Adrenal gland (tissue), 12 donors: Measurements from ENCODE around the gene NXN. TPM values are rescaled to one million over a fixed set of nuclear protein-coding genes. Genes with fewer than 3 reads are reported as not detected.
A peak's percentile ranks its signal among the peaks of the same experiment; 100 is the strongest.

ENCODE experiments used
- DNase-seq, 7 donors: peaks; one replicate each; pipeline ENCODE4 v3.0.0-alpha.2; 2019 to 2020
- H3K27ac ChIP-seq, 5 donors: fragments of 200-600 bp; sonication (generic) in 4 of 5; 1 replicate in 3 of 5; 2 replicates in 2 of 5; pipeline versions ENCODE4 v1.5.1 to v1.8.0; 2016 to 2020; ENCODE audit warnings: mild to moderate bottlenecking in 1 of 5
- H3K27me3 ChIP-seq: fragments of 200-600 bp; 2 replicates; pipeline ENCODE4 v1.8.0; 2021
- H3K36me3 ChIP-seq, 2 donors: fragments of 200-600 bp; replicated peaks in 1 of 2; 1 replicate in 1 of 2; 2 replicates in 1 of 2; pipeline versions ENCODE4 v1.5.1 to v1.8.0; 2018 to 2022
- H3K4me1 ChIP-seq, 2 donors: fragments of 200-600 bp; replicated peaks in 1 of 2; 1 replicate in 1 of 2; 2 replicates in 1 of 2; pipeline versions ENCODE4 v1.5.1 to v1.8.0; 2018 to 2021
- H3K4me3 ChIP-seq, 4 donors: fragments of 200-600 bp; sonication (generic) in 3 of 4; one replicate each; pipeline ENCODE4 v1.5.1; 2016 to 2018
- H3K9me3 ChIP-seq, 3 donors: fragments of 200-600 bp; sonication (generic) in 1 of 3; replicated peaks in 1 of 3; 1 replicate in 2 of 3; 2 replicates in 1 of 3; pipeline versions ENCODE4 v1.5.1 to v1.8.0; 2016 to 2021
- CTCF ChIP-seq, 6 experiments: fragments of 450-650 bp in 4 of 6; fragments of 200-600 bp in 2 of 6; sonication (generic) in 1 of 6; IDR thresholded peaks; 1 replicate in 5 of 6; 2 replicates in 1 of 6; pipeline versions ENCODE4 v1.5.1 to v1.8.0; 2016 to 2021; ENCODE audit warnings: antibody characterized with exemption in 6 of 6, mild to moderate bottlenecking in 2 of 6, moderate library complexity in 1 of 6
- POLR2A ChIP-seq, 2 donors: fragments of 450-650 bp; IDR thresholded peaks; one replicate each; pipeline ENCODE4 v1.6.1; 2017; ENCODE audit warnings: antibody characterized with exemption in 2 of 2, mild to moderate bottlenecking in 2 of 2, moderate library complexity in 1 of 2
- WGBS, 4 donors: extraction: QIAGEN DNeasy Blood & Tissue Kit in 2 of 4; methylation state at CpG; one replicate each; pipeline versions ENCODE4 v1.1.5 to v1.1.7; 2013 to 2017; 5-methylcytosine and 5-hydroxymethylcytosine counted together
- intact Hi-C, 2 donors: fragments of 100-400 bp; cut with DNase I; formaldehyde crosslinking; loops; one replicate each; pipeline versions ENCODE4 v1.14.1 to v1.15.0; 2022 to 2023
- polyA plus RNA-seq, 3 donors: library from polyadenylated mRNA; stranded (reverse); fragments of 200-250 nt in 2 of 3; fragments of 350-450 nt in 1 of 3; fragmentation: Illumina TruSeq in 1 of 3; extraction: RNeasy Lipid Tissue Mini Kit (QIAGEN cat#74804) in 1 of 3; gene quantifications; one replicate each; pipeline ENCODE4 v1.2.3, GENCODE V29; 2013 to 2014
- total RNA-seq, 9 donors: library from RNA; depleted of rRNA in 4 of 9; stranded (reverse); fragments of >200 nt in 4 of 9; fragments of 120-200 nt in 1 of 9; fragmentation: NEBNext Ultra II Directional in 1 of 9; extraction: Animal tissue kit (Norgen Biotek cat#: 25700) in 1 of 9; gene quantifications; one replicate each; pipeline versions ENCODE4 v1.1.0 to v1.2.4, GENCODE V29; 2013 to 2023
- donor health status: healthy with polysubstance abuse.
- donor health status: Bipolar disorder and iron deficiency.
- donor health status: DM: yes; HTN: yes; CAD: no.
- donor health status: DM: no; HTN: no; CAD: no.
- donor health status: DM: no; HTN: no; CAD: no.
- donor health status: DM: yes; HTN: yes; CAD: no.

NXN gene
- total and polyA plus RNA-seq, 12 donors: 3.6 to 24.7 (median 10.9) TPM

GRCh38 chr17:983921-984320, 4.3 kb upstream of the NXN start:
- Histone ChIP-seq H3K4me3 (no peak overlapping the region), H3K4me1 (peaks cover 5 to 9% of the 10 kb centered on the region in 2 donors), H3K27me3 (no peaks in the 10 kb centered on the region), H3K36me3 (no peaks in the 10 kb centered on the region), H3K9me3 (no peaks in the 10 kb centered on the region), H3K27ac (no peak overlapping the region)
- WGBS, 4 donors: 58 to 72% (median 65%) methylated on average over 3 of the region's 3 CpGs
- DNase-seq: no peak
- intact Hi-C loops: loop anchor here (5.0 to 10.0 kb wide), 2 partner anchors 187 to 269 kb away; partner anchors contain the start of gene VPS53 (in 1 of the 2)
- TF ChIP-seq POLR2A (IDR thresholded peaks at IDR 0.05): no peak
- TF ChIP-seq CTCF (IDR thresholded peaks at IDR 0.05): no peak

- Histone ChIP-seq H3K27me3 (no peaks in the 10 kb centered on the region), H3K4me3 (no peak overlapping the region), H3K36me3 (no peaks in the 10 kb centered on the region), H3K9me3 (no peaks in the 10 kb centered on the region), H3K27ac (no peak overlapping the region), H3K4me1 (peaks cover 5 to 9% of the 10 kb centered on the region in 2 donors)
- DNase-seq: no peak
- TF ChIP-seq CTCF (IDR thresholded peaks at IDR 0.05) (no peak), POLR2A (IDR thresholded peaks at IDR 0.05) (no peak)
- intact Hi-C loops: loop anchor here (5.0 to 10.0 kb wide), 2 partner anchors 184 to 266 kb away; partner anchors contain the start of gene VPS53 (in 1 of the 2)
- 34 to 41% (median 39%) methylated on average over 10 of the region's 10 CpGs for WGBS, 4 donors
Measured at GRCh38 chr17:981292-981658, 1.7 kb upstream of the NXN start.

- Histone ChIP-seq H3K4me1 (peaks cover 5 to 9% of the 10 kb centered on the region in 2 donors), H3K9me3 (no peaks in the 10 kb centered on the region), H3K36me3 (no peaks in the 10 kb centered on the region), H3K4me3 (peak overlapping the region in 1 of 4 donors; percentile 81), H3K27me3 (no peaks in the 10 kb centered on the region), H3K27ac (peak overlapping the region in 4 of 5 donors; percentile 24 to 86 (median 73))
- intact Hi-C loops: loop anchor here (5.0 to 10.0 kb wide), 2 partner anchors 183 to 266 kb away; partner anchors contain the start of gene VPS53 (in 1 of the 2)
- WGBS, 4 donors: 28 to 41% (median 31%) methylated on average over 30 to 43 of the region's 43 CpGs
- peak in 1 of 2 donors; percentile 33 for TF ChIP-seq POLR2A (IDR thresholded peaks at IDR 0.05)
- peak; percentile 56 to 82 (median 79) for TF ChIP-seq CTCF (IDR thresholded peaks at IDR 0.05)
- DNase-seq: peak; percentile 78 to 93 (median 86)
Measured at GRCh38 chr17:980406-981291, 1.1 kb upstream of the NXN start.

- Histone ChIP-seq H3K4me3 (peak overlapping the region in 1 of 4 donors; percentile 81), H3K9me3 (no peaks in the 10 kb centered on the region), H3K4me1 (peaks cover 5 to 9% of the 10 kb centered on the region in 2 donors), H3K27me3 (no peaks in the 10 kb centered on the region), H3K27ac (peak overlapping the region in 1 of 5 donors; percentile 86), H3K36me3 (no peaks in the 10 kb centered on the region)
- no peak for TF ChIP-seq CTCF (IDR thresholded peaks at IDR 0.05)
- no peak for TF ChIP-seq POLR2A (IDR thresholded peaks at IDR 0.05)
- DNase-seq: peak in 4 of 7 donors; percentile 45 to 59 (median 48)
- WGBS, 4 donors: 0 to 1% methylated on average over 23 to 30 of the region's 42 CpGs; no CpG with 5 or more reads in 2 of the 4 donors
- intact Hi-C loops: loop anchor here in 1 of 2 donors (10.0 kb wide), 1 partner anchor 84 kb away; no protein-coding TSS in a partner anchor
Measured at GRCh38 chr17:979212-979538, 401 bp downstream of the NXN start.
